Renal cortical epithelial cell (primary cell): ENCODE results near the gene TTC28. TPM values are rescaled to one million over a fixed set of nuclear protein-coding genes. Genes with fewer than 3 reads are reported as not detected.

Source experiments
- DNase-seq: peaks from one replicate; pipeline ENCODE4 v3.0.0-alpha.2; 2011; ENCODE audit warnings: low read depth
- total RNA-seq: library from RNA; depleted of rRNA; stranded (reverse); fragments of >200 nt; gene quantifications from 2 replicates; pipeline ENCODE4 v1.2.3, GENCODE V29; 2014

The TTC28 gene
- total RNA-seq, 1 donor from 2014 or later = 28.3 TPM

DNA sequence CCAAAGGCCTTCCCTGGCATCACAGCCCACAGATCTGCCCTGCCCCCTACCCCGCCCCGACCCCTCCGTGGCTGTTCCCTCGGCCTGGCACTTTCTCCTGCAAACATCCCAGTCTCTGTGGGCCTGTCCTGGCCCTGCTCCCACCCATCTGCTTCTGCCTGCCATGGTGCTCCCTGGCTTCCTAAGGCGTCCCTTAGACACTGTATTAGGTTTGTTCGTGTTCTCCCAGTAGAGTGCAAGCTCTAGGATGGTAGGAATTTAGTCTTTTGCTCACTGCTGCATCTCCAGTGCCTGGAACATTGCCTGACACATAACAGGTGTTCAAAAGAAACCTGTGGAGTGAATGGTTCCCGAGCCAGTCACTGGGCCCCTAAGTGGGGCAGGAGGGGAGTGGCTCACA lies 690.9 kb downstream of the TTC28 start:
- DNase-seq = no peak

DNA sequence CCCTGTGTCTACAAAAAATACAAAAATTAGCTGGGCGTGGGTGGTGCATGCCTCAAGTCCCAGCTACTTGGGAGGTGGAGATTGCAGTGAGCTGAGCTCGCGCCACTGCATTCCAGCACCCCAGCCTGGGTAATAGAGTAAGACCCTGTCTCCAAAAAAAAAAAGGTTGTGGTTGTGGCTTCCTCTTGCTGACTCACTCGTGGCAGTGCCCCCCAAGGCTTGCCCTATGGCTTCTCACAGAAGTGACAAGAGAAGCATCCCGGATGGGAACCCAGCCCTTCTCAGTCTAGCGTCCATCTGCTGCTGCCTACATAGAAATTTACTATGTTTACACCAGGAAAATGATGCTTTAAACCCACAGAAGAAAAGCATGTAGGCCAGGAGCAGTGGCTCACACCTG lies 692.1 kb downstream of the TTC28 start:
- DNase-seq = peak; percentile 61

DNA sequence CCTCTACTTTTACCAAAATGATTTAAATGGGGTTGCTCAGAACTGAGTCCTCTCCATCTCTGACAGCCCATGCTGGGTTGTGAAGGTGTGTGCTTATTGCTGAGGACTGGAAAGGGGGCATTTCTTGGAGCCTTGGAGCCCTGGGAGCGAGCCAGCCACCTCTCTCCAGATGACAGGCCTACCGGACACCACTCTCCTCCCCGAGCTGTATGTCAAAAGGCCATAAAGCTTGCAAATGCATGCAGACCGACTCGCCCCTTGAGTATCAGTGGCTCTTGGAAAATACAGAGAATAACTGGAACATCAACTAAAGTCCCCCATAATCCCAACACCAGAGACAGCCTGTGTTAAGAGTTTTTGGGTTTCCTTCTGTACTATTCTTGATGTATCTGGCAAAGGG lies 692.7 kb downstream of the TTC28 start:
- no peak for DNase-seq

DNA sequence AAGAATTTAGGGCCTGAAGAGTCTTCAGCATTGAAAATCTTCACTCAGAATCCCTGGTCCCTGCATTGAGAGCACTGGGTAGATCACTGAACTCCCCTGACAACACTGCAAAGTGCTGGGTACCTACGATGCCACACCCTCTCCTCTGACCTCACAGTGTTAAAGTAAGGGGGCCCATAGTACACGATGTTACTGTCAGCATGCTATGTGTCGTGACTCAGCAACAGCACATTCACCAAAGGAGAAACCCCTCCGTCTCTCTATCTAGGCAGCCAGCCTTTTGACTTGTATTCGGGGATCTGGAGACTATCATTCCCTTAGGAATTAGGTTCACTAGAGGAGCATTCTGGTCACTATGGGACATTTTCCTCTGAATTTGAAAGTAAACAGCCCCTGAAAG lies 693.2 kb downstream of the TTC28 start:
- DNase-seq = no peak

DNA sequence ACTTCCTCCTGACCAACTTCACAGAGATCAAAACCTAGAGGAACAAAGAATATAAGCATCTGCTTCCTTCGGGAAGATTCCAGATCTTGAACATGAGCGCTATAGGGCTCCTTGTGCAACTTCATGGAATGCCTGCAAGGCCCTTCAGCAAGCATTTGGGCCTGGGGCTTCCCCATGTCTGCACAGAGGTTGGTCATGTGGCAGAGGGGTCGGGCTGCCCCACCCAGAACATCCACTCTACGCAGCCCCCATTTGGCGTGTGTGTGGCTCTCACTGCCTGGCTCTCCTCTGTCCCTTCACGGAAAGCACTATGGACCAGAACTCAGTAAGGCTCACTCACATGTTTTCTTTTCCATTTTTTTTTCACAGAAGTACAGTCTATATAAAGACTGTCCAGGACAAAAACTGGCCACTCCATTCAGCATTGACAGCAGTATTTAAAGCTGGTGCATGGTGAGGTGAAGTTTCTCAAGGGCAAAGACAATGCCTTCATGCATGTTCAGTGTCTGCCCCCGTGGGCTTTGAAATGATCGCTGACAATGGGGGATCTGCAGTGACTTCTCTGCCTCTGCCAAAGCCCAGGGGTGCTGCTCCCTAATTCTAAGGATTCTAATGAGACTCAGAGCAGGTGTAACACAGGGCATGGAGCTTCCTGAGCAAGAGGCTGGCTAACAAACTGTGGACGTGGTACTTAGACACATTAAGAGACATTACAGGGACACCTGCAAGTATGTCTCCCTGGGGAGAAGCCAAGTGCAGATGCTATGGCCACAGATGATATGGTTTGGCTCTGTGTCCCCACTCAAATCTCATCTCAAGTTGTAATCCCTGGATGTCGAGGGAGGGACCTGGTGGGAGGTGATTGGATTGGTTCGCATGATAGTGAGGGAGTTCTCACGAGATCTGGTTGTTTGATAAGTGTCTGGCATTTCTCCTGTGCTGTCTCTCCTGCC lies 694.0 kb downstream of the TTC28 start:
- no peak for DNase-seq

DNA sequence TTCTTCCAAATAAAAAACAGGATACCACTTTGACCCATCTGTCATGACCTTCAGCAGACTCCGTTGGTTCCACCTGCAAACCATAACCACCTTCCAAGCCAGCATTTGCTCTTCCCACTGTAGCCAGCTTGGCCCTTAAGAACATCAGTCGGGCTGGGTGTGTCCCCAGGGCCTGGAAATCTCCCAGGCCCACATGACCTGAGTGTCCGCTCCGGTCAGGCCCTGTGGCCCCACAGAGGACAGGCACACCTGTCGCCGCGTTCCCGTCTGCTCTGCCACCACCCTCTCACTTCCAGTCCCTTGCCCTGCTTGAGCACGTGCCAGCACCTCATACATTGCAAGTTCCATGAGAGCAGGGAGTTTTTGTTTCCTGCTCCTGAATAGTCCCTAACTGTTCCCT lies 694.9 kb downstream of the TTC28 start:
- DNase-seq = no peak

DNA sequence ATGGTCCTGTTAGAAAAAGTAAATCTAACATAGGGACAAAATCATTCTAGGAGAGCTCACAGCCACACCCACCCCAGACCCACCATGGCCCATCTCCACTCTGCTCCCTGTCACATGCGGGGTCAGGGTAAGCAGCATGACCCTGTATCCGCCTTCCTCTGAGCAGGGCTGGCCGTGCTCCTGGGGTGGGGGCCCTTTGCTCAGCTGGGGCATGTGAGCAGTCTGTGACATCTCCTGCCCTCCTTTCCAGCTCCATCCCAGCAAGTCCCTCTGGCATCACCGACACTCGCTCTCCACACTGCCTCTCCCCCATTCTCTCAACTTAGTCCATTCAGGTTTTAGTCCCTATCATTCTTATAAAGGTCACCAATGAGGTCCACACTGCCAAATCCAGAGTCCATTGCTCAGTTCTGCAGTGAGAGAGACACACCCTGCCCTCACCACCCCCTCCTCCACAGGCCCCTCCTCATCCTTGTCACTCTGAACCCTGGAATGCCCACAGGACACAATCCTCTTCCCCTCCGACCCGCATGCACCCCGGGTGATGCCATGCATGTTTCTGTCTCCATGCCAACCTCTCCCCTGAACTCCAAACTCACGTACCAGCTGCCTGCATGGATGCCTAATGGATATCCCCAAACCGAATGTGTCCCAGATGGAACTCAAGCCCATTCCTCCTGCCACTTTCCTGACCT lies 695.5 kb downstream of the TTC28 start:
- DNase-seq = no peak

DNA sequence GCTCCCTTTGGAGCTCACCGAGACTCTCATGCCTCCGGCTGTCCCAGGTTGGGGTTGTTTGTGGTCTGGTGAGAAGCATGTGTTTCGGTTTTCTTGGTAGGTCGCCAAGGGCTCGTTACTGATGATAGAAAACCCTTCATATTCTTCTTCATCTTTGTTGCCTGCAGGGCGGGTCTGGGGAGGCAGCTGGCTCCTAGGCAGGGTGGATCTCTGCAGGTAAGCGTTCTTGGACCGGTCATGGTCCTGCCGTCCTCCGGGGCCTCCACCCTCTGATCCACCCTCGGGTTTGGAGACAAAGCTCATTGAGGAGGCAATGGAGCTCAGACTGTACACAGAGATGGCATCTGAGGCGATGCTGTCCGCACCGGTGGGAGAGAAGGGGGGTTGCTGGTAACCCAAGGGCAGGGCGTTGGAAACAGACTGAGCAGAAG lies 696.3 kb downstream of the TTC28 start:
- DNase-seq = no peak

DNA sequence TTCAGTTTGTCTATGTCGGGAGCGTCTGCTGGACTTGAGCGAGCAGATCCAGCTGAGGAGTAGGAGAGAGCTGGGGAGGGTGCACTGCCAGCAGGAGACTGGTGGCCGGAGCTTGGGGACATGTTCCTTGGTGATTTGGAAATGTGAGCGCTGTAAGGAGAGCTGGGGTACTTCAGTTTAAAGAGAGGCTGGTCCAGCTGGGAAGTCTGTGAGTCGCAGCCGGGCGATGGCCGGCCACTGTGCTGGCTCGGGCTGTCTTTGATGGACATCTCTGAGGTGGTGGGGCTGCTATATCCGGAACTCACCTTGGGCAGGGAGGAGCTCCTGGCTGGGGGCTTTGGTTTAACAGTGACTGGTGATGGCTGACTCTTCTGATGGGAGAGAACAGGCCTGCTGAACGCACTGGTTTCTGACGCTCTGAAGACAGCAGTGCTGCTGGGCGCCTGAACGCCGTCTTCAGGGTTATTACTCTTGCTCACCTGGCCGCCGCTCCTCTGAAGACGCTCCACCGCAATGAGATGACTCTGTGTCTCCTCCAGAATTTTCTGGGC lies 696.9 kb downstream of the TTC28 start:
- DNase-seq = no peak

DNA sequence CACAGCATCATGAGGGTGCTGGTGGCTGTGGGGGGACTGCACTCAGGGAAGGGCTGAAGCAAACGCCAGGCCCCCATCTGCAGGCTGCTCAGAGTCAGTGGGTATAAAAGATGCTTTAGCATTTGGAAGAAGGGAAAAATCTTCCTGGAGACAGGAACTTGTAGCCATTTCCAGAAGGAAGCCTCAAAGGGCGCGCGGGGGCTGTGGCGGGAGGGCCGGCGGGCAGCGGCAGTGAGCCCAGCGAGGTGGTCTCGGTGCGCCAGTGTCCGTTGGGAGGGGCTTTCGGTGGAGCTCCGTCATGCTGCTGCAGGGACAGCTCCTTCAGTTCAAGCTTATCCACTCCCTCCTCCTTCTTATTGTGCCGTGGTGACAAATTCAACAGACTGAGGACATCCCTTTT lies 697.5 kb downstream of the TTC28 start:
- no peak for DNase-seq

DNA sequence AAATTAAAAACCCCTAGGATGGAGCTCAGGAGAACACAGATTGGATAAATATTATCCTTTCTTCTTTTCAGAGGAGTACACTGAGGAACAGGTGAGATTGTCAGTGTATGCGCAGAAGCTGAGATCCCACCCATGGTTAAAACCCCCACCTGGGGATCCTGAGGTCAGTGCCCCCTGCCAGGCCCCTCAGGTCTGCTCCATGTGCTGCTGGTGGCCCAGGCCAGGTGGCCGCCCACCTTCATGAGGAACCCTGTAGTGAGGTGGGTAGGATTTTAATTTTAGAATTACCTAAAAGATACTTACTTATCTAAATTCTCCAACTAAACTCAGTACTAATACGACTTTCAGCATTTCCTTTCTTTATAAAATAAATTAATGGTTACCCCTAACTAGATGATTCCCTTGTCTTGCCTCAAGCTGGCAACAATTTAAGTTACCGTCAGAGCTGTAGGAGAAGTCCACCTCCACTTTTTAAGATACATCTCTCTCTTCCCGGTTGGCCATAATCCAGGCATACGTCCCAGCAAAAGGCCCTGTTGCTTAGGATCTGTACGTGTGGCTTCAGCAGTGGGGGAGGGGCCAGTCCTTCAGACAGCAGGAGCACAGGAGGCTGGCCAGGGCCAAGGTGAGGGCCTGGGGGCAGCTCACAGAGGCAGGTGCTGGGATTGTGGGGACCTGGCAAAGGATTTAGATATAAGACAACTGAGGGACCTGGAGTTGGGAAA lies 699.1 kb downstream of the TTC28 start:
- no peak for DNase-seq

DNA sequence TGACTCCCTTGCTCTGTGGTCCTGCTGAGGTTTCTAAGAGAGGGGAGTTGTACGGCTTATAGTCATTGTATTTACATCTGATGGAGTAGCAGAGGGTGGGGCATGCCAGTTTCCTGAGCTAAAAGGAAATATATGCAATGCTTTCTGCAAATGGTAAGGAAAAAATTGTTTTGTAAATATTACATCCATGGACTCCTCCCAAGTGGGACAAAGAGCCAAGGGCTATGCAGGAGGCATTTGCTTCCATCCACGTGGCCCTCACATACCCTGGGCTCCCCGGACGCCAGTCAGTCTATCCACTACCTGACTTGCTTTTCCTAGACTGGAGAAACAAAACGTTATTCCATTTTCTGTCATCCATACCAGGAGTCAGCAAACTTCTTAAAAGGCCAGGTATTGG lies 700.8 kb downstream of the TTC28 start:
- no peak for DNase-seq

DNA sequence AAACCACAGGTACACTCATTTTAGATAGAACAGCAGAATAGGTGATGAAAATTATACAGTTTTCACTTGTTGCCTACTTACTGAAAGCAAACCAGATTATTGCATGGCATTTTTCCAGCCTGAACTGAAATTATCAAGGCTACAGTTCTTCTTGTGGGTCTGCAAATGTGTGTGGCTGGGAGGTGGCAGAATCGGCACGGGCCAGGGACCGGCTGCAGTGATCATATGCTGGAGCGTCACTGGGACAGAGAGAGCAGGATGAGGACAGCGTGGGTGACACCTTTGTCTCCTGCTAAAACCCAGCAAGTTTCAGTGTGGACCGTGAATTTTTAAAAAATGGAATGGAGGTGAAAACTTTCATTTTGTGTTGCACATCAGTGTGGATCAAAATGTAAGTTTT lies 701.3 kb downstream of the TTC28 start:
- no peak for DNase-seq

DNA sequence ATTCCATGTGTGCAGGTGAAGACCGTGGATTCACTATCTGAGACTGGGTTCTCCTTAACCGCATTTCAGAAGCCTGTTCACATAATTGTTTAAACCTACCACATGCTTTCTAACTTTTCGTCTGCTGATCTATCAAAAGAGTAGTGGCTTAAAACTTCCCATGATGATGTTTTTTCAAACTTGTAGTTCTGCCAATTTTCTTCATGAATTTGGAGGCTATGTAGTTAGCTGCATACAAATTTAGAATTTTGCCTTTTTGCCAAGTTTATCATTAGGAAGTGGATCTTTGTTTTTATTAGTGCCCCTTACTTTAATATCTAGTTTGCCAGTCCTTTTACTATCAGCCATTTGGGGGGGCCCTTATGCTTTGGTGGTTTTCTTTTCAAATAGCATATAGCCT lies 703.1 kb downstream of the TTC28 start:
- DNase-seq = no peak

DNA sequence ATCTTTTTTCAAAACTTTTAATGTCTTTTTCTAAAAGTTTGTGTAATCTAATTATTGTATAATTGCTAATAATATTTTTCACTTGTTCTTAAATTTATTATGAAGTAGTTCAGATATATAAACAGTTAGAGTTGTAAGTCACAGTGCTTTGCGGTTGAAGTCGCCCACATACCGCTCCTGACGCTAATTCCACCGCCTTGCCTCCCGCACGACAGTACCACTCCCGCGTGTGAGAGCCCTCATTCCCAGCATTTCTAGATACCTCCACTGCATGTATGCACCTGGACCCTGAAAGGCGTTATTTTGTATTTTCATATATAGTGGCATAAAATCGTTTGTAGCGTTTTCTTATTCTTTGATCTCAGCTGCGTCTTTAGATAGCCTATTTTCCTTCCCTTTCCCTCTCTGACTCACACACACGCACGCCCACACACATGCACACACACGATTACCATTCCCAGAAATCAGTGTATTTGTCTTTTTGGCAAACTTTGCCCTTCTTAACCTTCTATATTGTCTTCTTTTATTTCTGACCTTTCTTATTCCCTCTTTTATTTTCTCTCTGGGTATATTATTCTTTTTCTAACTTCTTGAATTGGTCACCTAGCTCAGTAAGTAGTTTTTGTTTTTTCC lies 704.1 kb downstream of the TTC28 start:
- no peak for DNase-seq

DNA sequence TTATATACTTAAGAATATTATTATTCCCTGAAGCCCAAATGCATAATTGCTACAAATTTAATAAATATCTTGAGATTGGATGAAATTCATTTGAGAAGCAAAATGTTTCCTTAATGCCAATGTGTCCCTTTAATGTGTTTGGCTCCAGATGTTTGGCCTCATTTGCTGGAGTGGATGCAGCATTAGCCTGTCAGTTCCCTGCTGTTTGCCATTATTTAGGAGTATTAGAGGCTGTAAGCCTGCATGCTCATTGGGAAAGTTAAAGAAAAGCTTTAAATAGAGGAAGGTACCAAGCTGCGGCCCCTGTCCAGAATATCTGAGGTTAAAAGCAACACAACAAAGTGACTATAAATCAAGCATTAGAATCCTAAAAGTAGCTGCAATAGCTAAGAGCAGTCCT lies 705.8 kb downstream of the TTC28 start:
- no peak for DNase-seq

DNA sequence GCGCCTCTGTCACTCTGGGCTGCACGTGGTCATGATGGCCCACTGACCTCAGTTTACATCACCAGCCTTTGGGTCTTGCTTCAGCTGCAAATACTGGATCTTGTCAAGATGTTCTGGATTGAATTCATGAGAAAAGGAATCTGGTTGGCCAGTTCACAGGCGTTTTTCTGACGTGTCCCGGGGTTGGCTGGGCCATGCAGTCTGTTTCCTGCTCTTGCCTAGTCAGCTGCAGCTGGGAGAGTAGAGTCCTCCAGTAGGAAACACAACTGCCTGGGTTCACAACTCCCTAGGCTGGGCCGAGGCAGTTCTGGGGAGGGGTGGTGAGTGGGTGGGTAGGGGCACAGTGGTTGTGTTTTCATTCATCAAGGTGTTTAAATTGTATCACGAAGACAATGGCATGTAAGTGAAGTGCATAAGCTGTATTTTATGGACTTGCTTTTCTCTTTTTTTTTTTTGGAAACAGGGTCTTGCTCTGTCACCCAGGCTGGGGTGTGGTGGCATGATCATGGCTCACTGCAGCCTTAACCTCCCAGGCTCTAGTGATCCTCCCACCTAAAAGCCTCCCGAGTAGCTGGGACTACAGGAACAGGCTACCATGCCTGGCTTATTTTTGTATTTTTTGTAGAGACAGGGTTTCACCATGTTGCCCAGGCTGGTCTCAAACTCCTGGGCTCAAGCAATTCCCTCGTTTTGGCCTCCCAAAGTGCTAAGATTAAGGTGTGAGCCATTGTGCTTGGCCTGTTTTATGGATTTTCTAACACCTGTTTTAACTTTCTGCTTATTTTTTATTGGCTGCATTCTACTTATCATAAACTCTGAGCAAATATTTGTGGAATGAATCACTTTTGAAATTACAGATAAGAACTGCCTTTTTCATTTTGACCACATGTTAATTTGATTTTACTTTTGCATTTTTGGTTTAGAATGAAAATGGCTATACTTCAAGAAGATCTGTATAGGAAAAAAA lies 706.6 kb downstream of the TTC28 start:
- no peak for DNase-seq

DNA sequence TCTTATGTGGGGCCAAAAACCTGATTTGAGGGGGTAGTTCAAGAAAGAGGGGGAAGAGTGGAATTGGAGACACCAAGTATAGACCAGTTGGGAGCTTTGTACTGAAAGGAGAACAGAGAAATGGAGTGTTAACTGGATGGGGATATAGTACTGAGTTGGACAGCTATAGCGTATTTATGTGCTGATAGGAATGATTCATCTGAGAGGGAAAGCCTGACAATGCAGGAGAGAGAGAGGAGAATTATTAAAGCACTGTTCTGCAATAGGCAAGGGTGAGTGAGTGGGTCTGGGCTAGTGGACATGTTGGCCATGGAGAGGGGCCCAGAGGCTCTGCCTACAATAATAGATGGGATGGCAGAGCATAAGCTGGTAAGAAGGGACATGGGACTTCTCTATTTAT lies 707.7 kb downstream of the TTC28 start:
- DNase-seq = no peak

DNA sequence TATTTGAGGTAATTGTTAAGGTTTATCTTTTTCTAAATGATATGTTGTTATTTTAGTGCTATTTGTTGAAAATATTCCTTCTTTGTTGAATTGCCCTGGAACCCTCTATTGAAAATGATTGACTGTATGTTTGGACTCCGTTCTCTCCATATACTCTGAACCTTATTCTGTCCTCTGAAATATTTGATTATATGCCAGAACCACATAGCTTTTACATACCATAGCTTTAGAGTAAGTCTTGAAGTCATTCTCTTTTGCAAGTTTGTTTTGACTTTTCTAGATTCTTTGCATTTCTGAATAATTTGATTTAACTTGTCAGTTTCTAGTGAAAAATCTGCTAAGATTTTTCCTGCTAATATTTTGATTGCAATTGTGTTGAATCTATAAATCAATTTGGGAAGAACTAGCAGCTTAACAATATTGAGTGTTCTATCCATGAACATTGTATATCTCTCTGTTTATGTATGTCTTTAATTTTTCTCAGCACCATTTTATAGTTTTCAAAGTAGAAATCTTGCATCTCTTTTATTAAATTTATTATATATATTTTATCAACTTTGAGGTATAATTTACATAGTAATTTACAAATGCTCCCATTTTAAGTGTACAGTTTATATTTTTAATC lies 708.9 kb downstream of the TTC28 start:
- DNase-seq = no peak
